GM10248 (cell line): ENCODE measurements around the gene FAM209A.

ENCODE experiments used
- CTCF ChIA-PET: fragments of 300-600 bp; sonication (Branson Sonifier 250); formaldehyde crosslinking; extraction: SDS; loops from one replicate; lab custom pipeline; 2021; ENCODE audit warnings: antibody characterized with exemption; lab: Yijun Ruan, JAX
- POLR2A ChIA-PET: fragments of 350-650 bp; sonication (Branson Sonifier 250); formaldehyde crosslinking; extraction: SDS; loops from one replicate; lab custom pipeline; 2020; ENCODE audit warnings: antibody characterized with exemption; lab: Yijun Ruan, JAX
- DNase-seq: peaks from one replicate; pipeline ENCODE4 v3.0.0; 2012; ENCODE audit errors: extremely low spot score
- CTCF ChIP-seq: IDR thresholded peaks from 2 replicates; pipeline ENCODE4 v1.5.1; 2012; ENCODE audit warnings: mild to moderate bottlenecking, low read depth; ENCODE audit errors: extremely low read depth, missing control alignments, control extremely low read depth

Gene FAM209A

GRCh38 chr20:56506103-56506502 is 18.4 kb upstream of the FAM209A start:
- no peak for DNase-seq
- ChIA-PET CTCF (no interaction called here), POLR2A (no interaction called here)
- TF ChIP-seq CTCF: no peak

- no peak for TF ChIP-seq CTCF
- DNase-seq: no peak
- ChIA-PET POLR2A (no interaction called here), CTCF (interaction anchor here (1.9 kb wide), 1 partner anchor 39 kb away, joined by 5 read pairs; no protein-coding TSS in a partner anchor)
These were observed 12.6 kb upstream of the FAM209A start for GRCh38 chr20:56511926-56512325.

- ChIA-PET CTCF (interaction anchor here (0.6 to 1.0 kb wide), 2 partner anchors 11 to 115 kb away, joined by 3 read pairs; no protein-coding TSS in a partner anchor), POLR2A (no interaction called here)
- no peak for DNase-seq
- TF ChIP-seq CTCF: no peak
These were observed 11.1 kb upstream of the FAM209A start for GRCh38 chr20:56513161-56514150.

GRCh38 chr20:56516631-56517030 is 7.9 kb upstream of the FAM209A start:
- no peak for TF ChIP-seq CTCF
- DNase-seq: no peak
- ChIA-PET CTCF (interaction anchor here (1.0 to 1.4 kb wide), 2 partner anchors 25 to 118 kb away, joined by 3 read pairs; no protein-coding TSS in a partner anchor), POLR2A (no interaction called here)

GRCh38 chr20:56517211-56517610 is 7.3 kb upstream of the FAM209A start:
- ChIA-PET CTCF (no interaction called here), POLR2A (no interaction called here)

GRCh38 chr20:56517641-56518040 is 6.9 kb upstream of the FAM209A start:
- CTCF ChIA-PET: no interaction called here
- DNase-seq: no peak
- no peak for TF ChIP-seq CTCF
- POLR2A ChIA-PET: no interaction called here

More at GRCh38 chr20:56517211-56517610, 7.3 kb upstream of the FAM209A start:
- DNase-seq: no peak
- TF ChIP-seq CTCF: no peak
